WTC11 (cell line): ENCODE data around the gene DHRS1. TPM values are rescaled to one million over a fixed set of nuclear protein-coding genes. Genes with fewer than 3 reads are reported as not detected.

ENCODE experiments used
- ATAC-seq: fragments of 200-7000 bp; cut with Tn5 transposase; 2 replicates; pipeline ENCODE4 v1.10.0; 2021; ENCODE audit warnings: mild to moderate bottlenecking, moderate library complexity
- CTCF ChIA-PET: fragments of 300-600 bp; sonication (Branson Sonifier 250); formaldehyde crosslinking; loops from one replicate; lab custom pipeline; 2021; ENCODE audit warnings: antibody characterized with exemption; lab: Charles Lee
- POLR2A ChIA-PET: fragments of 350-600 bp; sonication (Branson Sonifier 250); formaldehyde crosslinking; loops from one replicate; lab custom pipeline; 2021; ENCODE audit warnings: antibody characterized with exemption; lab: Charles Lee
- DNase-seq: peaks from one replicate; pipeline ENCODE4 v3.0.0; 2021; ENCODE audit warnings: low spot score
- H3K27ac Mint-ChIP-seq: 2 replicates; pipeline ENCODE4 v1.8.0; 2021; ENCODE audit warnings: mixed read lengths
- H3K27me3 Mint-ChIP-seq: 2 replicates; pipeline ENCODE4 v1.8.0; 2021; ENCODE audit warnings: low read depth, mild to moderate bottlenecking, moderate library complexity, mixed read lengths
- H3K36me3 Mint-ChIP-seq: 2 replicates; pipeline ENCODE4 v1.8.0; 2021; ENCODE audit warnings: mixed read lengths
- H3K4me1 Mint-ChIP-seq: 2 replicates; pipeline ENCODE4 v1.8.0; 2022; ENCODE audit warnings: mixed read lengths
- H3K4me3 Mint-ChIP-seq: 2 replicates; pipeline ENCODE4 v1.8.0; 2021; ENCODE audit warnings: mild to moderate bottlenecking, moderate library complexity, mixed read lengths
- H3K9me3 Mint-ChIP-seq: 2 replicates; pipeline ENCODE4 v1.8.0; 2021; ENCODE audit warnings: mixed read lengths
- ARID4B ChIP-seq: sonication (generic); formaldehyde crosslinking; IDR thresholded peaks from 2 replicates; pipeline ENCODE4 v1.8.0; 2023; ENCODE audit warnings: missing genetic modification reagents, mild to moderate bottlenecking, borderline replicate concordance
- ATF1 ChIP-seq: sonication (generic); formaldehyde crosslinking; IDR thresholded peaks from 2 replicates; pipeline ENCODE4 v1.8.1; 2023; ENCODE audit warnings: mild to moderate bottlenecking, moderate library complexity, missing genetic modification reagents
- FOXJ3 ChIP-seq: sonication (generic); formaldehyde crosslinking; IDR thresholded peaks from 2 replicates; pipeline ENCODE4 v1.9.0; 2021; ENCODE audit warnings: missing genetic modification reagents, mild to moderate bottlenecking, borderline replicate concordance
- GRHL2 ChIP-seq: fragments of 250-450 bp; sonication (Bioruptor Pico); IDR thresholded peaks from 2 replicates; pipeline ENCODE4 v1.8.0; 2022; ENCODE audit warnings: mild to moderate bottlenecking, moderate library complexity; ENCODE audit not compliant: insufficient replicate concordance, severe bottlenecking
- PREB ChIP-seq: sonication (generic); formaldehyde crosslinking; IDR thresholded peaks from 2 replicates; pipeline ENCODE4 v1.8.1; 2022; ENCODE audit warnings: mild to moderate bottlenecking, missing genetic modification reagents, moderate library complexity, borderline replicate concordance
- SMAD3 ChIP-seq: sonication (generic); formaldehyde crosslinking; IDR thresholded peaks from 2 replicates; pipeline ENCODE4 v1.8.0; 2022; ENCODE audit warnings: missing genetic modification reagents, mild to moderate bottlenecking, borderline replicate concordance
- SP1 ChIP-seq: sonication (generic); formaldehyde crosslinking; conservative IDR thresholded peaks from 2 replicates; pipeline ENCODE4 v1.8.1; 2022; ENCODE audit warnings: missing genetic modification reagents
- USF2 ChIP-seq: sonication (generic); formaldehyde crosslinking; IDR thresholded peaks from 2 replicates; pipeline ENCODE4 v1.8.1; 2023; ENCODE audit warnings: mild to moderate bottlenecking, missing genetic modification reagents, moderate library complexity
- ZBTB21 ChIP-seq: sonication (generic); formaldehyde crosslinking; IDR thresholded peaks from 2 replicates; pipeline ENCODE4 v1.8.1; 2023; ENCODE audit warnings: mild to moderate bottlenecking, missing genetic modification reagents, borderline replicate concordance
- ZBTB43 ChIP-seq: sonication (generic); formaldehyde crosslinking; IDR thresholded peaks from 2 replicates; pipeline ENCODE4 v1.8.1; 2023; ENCODE audit warnings: mild to moderate bottlenecking, missing genetic modification reagents
- ZMAT4 ChIP-seq: fragments of 250-450 bp; sonication (Bioruptor Pico); IDR thresholded peaks from 2 replicates; pipeline ENCODE4 v1.9.0; 2021; ENCODE audit warnings: mild to moderate bottlenecking
- ZNF219 ChIP-seq: sonication (generic); formaldehyde crosslinking; IDR thresholded peaks from 2 replicates; pipeline ENCODE4 v1.8.0; 2023; ENCODE audit warnings: missing genetic modification reagents, mild to moderate bottlenecking, borderline replicate concordance
- ZNF263 ChIP-seq: sonication (generic); formaldehyde crosslinking; IDR thresholded peaks from 2 replicates; pipeline ENCODE4 v1.8.1; 2022; ENCODE audit warnings: low read depth, mild to moderate bottlenecking, moderate library complexity, missing genetic modification reagents
- ZNF396 ChIP-seq: fragments of 250-450 bp; sonication (Bioruptor Pico); IDR thresholded peaks from 2 replicates; pipeline ENCODE4 v1.8.0; 2021; ENCODE audit warnings: mild to moderate bottlenecking, moderate library complexity, borderline replicate concordance
- ZNF425 ChIP-seq: fragments of 250-450 bp; sonication (Bioruptor Pico); conservative IDR thresholded peaks from 2 replicates; pipeline ENCODE4 v1.9.0; 2021; ENCODE audit warnings: mild to moderate bottlenecking
- ZNF671 ChIP-seq: fragments of 250-450 bp; sonication (Bioruptor Pico); IDR thresholded peaks from 2 replicates; pipeline ENCODE4 v1.8.0; 2021; ENCODE audit warnings: mild to moderate bottlenecking
- ZSCAN18 ChIP-seq: fragments of 250-450 bp; sonication (Bioruptor Pico); IDR thresholded peaks from 2 replicates; pipeline ENCODE4 v2.1.2; 2022; ENCODE audit warnings: mild to moderate bottlenecking, moderate library complexity
- total RNA-seq: library from RNA; stranded (reverse); gene quantifications from 3 replicates; pipeline ENCODE4 v1.2.3, GENCODE V29; 2021

DHRS1 gene
- total RNA-seq, 1 experiment from 2014 or later: 13.9 TPM

GRCh38 chr14:24347134-24347533 is 47.6 kb upstream of the DHRS1 start:
- POLR2A ChIA-PET: no interaction called here
- TF ChIP-seq SMAD3 (no peak), ZNF396 (CRISPR knock-in tag) (no peak), USF2 (CRISPR knock-in tag) (no peak), ZMAT4 (CRISPR knock-in tag) (no peak), ZNF671 (CRISPR knock-in tag) (no peak), ZBTB43 (CRISPR knock-in tag) (no peak), ZNF425 (CRISPR knock-in tag) (no peak), ZNF263 (CRISPR knock-in tag) (no peak), ARID4B (CRISPR knock-in tag) (no peak), ATF1 (CRISPR knock-in tag) (no peak), ZNF219 (CRISPR knock-in tag) (no peak), ZSCAN18 (CRISPR knock-in tag) (no peak), GRHL2 (CRISPR knock-in tag) (no peak), FOXJ3 (no peak), ZBTB21 (CRISPR knock-in tag) (no peak), PREB (no peak), SP1 (no peak)
- Mint-ChIP-seq H3K27me3 (peaks cover 88% of the 10 kb centered on the region), H3K36me3 (no peaks in the 10 kb centered on the region), H3K4me3 (no peak overlapping the region), H3K9me3 (no peaks in the 10 kb centered on the region), H3K27ac (no peak overlapping the region), H3K4me1 (no peaks in the 10 kb centered on the region)
- CTCF ChIA-PET: interaction anchor here (0.9 to 4.0 kb wide), 5 partner anchors 14 to 90 kb away, joined by 3 to 43 read pairs (median 8); partner anchors contain the start of gene ADCY4
- DNase-seq (no peak), ATAC-seq (no peak)
